ENCODE data around the gene EBF4. TPM values are rescaled to one million over a fixed set of nuclear protein-coding genes. Genes with fewer than 3 reads are reported as not detected.

Gene EBF4
- total RNA-seq, 1 experiment from 2014 or later: 11.4 TPM

DNA sequence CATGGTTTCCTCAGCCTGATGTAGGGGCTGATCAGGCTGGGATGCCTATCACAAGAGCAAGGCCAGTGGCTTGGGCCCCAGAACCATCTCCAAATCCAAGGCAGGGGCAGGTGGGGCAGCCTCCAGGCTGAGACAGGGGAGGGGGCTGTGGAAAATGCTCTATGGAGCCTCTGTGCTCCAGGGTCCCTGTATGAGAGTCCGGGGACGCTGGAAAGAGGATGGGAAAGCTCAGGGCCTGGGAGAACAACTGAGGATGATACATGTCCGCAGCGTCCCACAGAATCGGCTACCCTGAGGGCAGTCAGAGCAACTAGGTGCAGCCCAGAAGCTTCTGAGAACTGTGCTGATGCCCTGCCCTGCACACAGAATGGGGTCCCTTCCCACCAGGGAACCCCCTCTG, 64.4 kb downstream of the EBF4 start:
- no peak overlapping the region for H3K4me2 ChIP-seq (ENCODE audit: low read length)
- no peaks in the 10 kb centered on the region for H3K36me3 ChIP-seq (ENCODE audit: control insufficient read depth in 1 of 2, insufficient read depth in 2 of 2, low read length in 2 of 2)
- ATAC-seq (no peak), DNase-seq (ENCODE audit: low read depth, low spot score) (no peak)
- no peaks in the 10 kb centered on the region for H3K9me3 ChIP-seq (ENCODE audit: control insufficient read depth in 1 of 2, insufficient read depth in 1 of 2, low read depth in 1 of 2, low read length in 2 of 2)
- ChIA-PET CTCF (interaction anchor here (1.1 to 2.9 kb wide), 2 partner anchors 94 to 244 kb away, joined by 3 to 29 read pairs; no protein-coding TSS in a partner anchor), POLR2A (no interaction called here), RAD21 (ENCODE audit: low non-redundant PET in 1 of 2, low total read pairs in 2 of 2, uncharacterized antibody in 2 of 2, unreplicated experiment in 2 of 2) (no interaction called here)
- no peaks in the 10 kb centered on the region for H4K20me1 ChIP-seq (ENCODE audit: insufficient read depth)
- no peak for TF ChIP-seq RAD21 (IDR thresholded peaks at IDR 0.05; ENCODE audit: low read depth)
- TF ChIP-seq TCF7L2 (IDR thresholded peaks at IDR 0.05; ENCODE audit: borderline replicate concordance, extremely low read depth, insufficient read depth, insufficient read length): no peak
- no peak for TF ChIP-seq POLR2AphosphoS5 (IDR thresholded peaks at IDR 0.05; ENCODE audit: low read depth, low read length)
- no peak for TF ChIP-seq EGR1 (IDR thresholded peaks at IDR 0.05; ENCODE audit: low read depth)
- TF ChIP-seq, protein P1, sequence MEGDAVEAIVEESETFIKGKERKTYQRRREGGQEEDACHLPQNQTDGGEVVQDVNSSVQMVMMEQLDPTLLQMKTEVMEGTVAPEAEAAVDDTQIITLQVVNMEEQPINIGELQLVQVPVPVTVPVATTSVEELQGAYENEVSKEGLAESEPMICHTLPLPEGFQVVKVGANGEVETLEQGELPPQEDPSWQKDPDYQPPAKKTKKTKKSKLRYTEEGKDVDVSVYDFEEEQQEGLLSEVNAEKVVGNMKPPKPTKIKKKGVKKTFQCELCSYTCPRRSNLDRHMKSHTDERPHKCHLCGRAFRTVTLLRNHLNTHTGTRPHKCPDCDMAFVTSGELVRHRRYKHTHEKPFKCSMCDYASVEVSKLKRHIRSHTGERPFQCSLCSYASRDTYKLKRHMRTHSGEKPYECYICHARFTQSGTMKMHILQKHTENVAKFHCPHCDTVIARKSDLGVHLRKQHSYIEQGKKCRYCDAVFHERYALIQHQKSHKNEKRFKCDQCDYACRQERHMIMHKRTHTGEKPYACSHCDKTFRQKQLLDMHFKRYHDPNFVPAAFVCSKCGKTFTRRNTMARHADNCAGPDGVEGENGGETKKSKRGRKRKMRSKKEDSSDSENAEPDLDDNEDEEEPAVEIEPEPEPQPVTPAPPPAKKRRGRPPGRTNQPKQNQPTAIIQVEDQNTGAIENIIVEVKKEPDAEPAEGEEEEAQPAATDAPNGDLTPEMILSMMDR (IDR thresholded peaks at IDR 0.05 in 2 of 3, conservative IDR thresholded peaks at IDR 0.05 in 1 of 3; ENCODE audit: borderline replicate concordance in 1 of 3, insufficient read depth in 1 of 3, low read depth in 2 of 3, low read length in 2 of 3): no peak
- no peak for TF ChIP-seq JUND (IDR thresholded peaks at IDR 0.05)
- TF ChIP-seq ZFX (IDR thresholded peaks at IDR 0.05): no peak
- TF ChIP-seq, protein P2, sequence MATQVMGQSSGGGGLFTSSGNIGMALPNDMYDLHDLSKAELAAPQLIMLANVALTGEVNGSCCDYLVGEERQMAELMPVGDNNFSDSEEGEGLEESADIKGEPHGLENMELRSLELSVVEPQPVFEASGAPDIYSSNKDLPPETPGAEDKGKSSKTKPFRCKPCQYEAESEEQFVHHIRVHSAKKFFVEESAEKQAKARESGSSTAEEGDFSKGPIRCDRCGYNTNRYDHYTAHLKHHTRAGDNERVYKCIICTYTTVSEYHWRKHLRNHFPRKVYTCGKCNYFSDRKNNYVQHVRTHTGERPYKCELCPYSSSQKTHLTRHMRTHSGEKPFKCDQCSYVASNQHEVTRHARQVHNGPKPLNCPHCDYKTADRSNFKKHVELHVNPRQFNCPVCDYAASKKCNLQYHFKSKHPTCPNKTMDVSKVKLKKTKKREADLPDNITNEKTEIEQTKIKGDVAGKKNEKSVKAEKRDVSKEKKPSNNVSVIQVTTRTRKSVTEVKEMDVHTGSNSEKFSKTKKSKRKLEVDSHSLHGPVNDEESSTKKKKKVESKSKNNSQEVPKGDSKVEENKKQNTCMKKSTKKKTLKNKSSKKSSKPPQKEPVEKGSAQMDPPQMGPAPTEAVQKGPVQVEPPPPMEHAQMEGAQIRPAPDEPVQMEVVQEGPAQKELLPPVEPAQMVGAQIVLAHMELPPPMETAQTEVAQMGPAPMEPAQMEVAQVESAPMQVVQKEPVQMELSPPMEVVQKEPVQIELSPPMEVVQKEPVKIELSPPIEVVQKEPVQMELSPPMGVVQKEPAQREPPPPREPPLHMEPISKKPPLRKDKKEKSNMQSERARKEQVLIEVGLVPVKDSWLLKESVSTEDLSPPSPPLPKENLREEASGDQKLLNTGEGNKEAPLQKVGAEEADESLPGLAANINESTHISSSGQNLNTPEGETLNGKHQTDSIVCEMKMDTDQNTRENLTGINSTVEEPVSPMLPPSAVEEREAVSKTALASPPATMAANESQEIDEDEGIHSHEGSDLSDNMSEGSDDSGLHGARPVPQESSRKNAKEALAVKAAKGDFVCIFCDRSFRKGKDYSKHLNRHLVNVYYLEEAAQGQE (IDR thresholded peaks at IDR 0.05; ENCODE audit: low read depth): no peak
- no peak for TF ChIP-seq EZH2phosphoT487 (IDR thresholded peaks at IDR 0.05; ENCODE audit: borderline replicate concordance)
- no peak for TF ChIP-seq EZH2 (IDR thresholded peaks at IDR 0.05)
- no peak for TF ChIP-seq YY1 (IDR thresholded peaks at IDR 0.05; ENCODE audit: extremely low read depth, insufficient replicate concordance, low read depth, low read length)
- no peak for TF ChIP-seq SRF (IDR thresholded peaks at IDR 0.05; ENCODE audit: low read depth)
- TF ChIP-seq SP1 (IDR thresholded peaks at IDR 0.05; ENCODE audit: low read depth): no peak
- no peak for TF ChIP-seq CBX3 (IDR thresholded peaks at IDR 0.05; ENCODE audit: low read depth)
- no peak for TF ChIP-seq ZNF274 (IDR thresholded peaks at IDR 0.05; ENCODE audit: low read depth, low read length)
- TF ChIP-seq, protein P3, sequence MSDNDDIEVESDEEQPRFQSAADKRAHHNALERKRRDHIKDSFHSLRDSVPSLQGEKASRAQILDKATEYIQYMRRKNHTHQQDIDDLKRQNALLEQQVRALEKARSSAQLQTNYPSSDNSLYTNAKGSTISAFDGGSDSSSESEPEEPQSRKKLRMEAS (IDR thresholded peaks at IDR 0.05): no peak
- TF ChIP-seq, protein P4, sequence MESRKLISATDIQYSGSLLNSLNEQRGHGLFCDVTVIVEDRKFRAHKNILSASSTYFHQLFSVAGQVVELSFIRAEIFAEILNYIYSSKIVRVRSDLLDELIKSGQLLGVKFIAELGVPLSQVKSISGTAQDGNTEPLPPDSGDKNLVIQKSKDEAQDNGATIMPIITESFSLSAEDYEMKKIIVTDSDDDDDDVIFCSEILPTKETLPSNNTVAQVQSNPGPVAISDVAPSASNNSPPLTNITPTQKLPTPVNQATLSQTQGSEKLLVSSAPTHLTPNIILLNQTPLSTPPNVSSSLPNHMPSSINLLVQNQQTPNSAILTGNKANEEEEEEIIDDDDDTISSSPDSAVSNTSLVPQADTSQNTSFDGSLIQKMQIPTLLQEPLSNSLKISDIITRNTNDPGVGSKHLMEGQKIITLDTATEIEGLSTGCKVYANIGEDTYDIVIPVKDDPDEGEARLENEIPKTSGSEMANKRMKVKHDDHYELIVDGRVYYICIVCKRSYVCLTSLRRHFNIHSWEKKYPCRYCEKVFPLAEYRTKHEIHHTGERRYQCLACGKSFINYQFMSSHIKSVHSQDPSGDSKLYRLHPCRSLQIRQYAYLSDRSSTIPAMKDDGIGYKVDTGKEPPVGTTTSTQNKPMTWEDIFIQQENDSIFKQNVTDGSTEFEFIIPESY (IDR thresholded peaks at IDR 0.05; ENCODE audit: extremely low read depth, insufficient replicate concordance, low read length): no peak
- no peak for TF ChIP-seq SIN3A (IDR thresholded peaks at IDR 0.05; ENCODE audit: low read depth)
- H3K27me3 ChIP-seq (ENCODE audit: insufficient read depth, low read length): no peaks in the 10 kb centered on the region
- no peaks in the 10 kb centered on the region for H3K9me2 ChIP-seq (ENCODE audit: insufficient read depth)
- intact Hi-C loops (cut with micrococcal nuclease): no loop called here
- no peaks in the 10 kb centered on the region for H3K79me2 ChIP-seq (ENCODE audit: insufficient read depth, low read length)
- no TSS peak for BruUV-seq (replicated peaks)
- H3K4me1 ChIP-seq (ENCODE audit: control insufficient read depth in 1 of 2, insufficient read depth in 2 of 2, low read length in 2 of 2): peaks cover 0 to 18% of the 10 kb centered on the region in 2 experiments; a peak in 2 of 4 replicates
- H2AFZ ChIP-seq (ENCODE audit: low read depth, low read length, poor library complexity, severe bottlenecking): no peak overlapping the region
- no peak overlapping the region for H3K27ac ChIP-seq (ENCODE audit: low read depth, low read length)
- no peak overlapping the region for H3K9ac ChIP-seq (ENCODE audit: low read length)
- H3K4me3 ChIP-seq (replicated peaks in 1 of 2; ENCODE audit: low read depth in 1 of 2, low read length in 2 of 2): no peak overlapping the region
